PC-3 (cell line): Measurements from ENCODE around the gene NKAP. TPM values are rescaled to one million over a fixed set of nuclear protein-coding genes. Genes with fewer than 3 reads are reported as not detected.
"Not testable (repeated sequence)": the region's sequence is repeated elsewhere in the genome, so short reads cannot be mapped to it uniquely, and the experiment has no call there.

ENCODE experiments used
- ATAC-seq: fragments of 200-7000 bp; cut with Tn5 transposase; 2 replicates; pipeline ENCODE4 v1.9.1; 2020; ENCODE audit warnings: mild to moderate bottlenecking, moderate library complexity
- BruUV-seq: library from RNA; stranded (reverse); fragments of 400-500 nt; replicated peaks from 2 replicates; lab custom pipeline; 2021; lab: Mats Ljungman, UMichigan
- CTCF ChIA-PET: fragments of 300-600 bp; sonication (Branson Sonifier 250); formaldehyde crosslinking; loops from one replicate; lab custom pipeline; 2022; ENCODE audit warnings: antibody characterized with exemption; lab: Charles Lee
- POLR2A ChIA-PET: fragments of 300-600 bp; sonication (Branson Sonifier 250); formaldehyde crosslinking; loops from one replicate; lab custom pipeline; 2022; ENCODE audit warnings: antibody characterized with exemption; ENCODE audit not compliant: unreplicated experiment; lab: Charles Lee
- DNase-seq: peaks from one replicate; pipeline ENCODE4 v3.0.0-alpha.2; 2015
- H2AFZ ChIP-seq: fragments of 300-600 bp; sonication (generic); 2 replicates; pipeline ENCODE4 v1.6.0; 2016; ENCODE audit warnings: antibody characterized with exemption, low read length
- H3F3A ChIP-seq: fragments of 300-600 bp; sonication (generic); one replicate; pipeline ENCODE4 v1.6.0; 2017; ENCODE audit warnings: antibody characterized with exemption, low read length, control low read depth, mild to moderate bottlenecking; ENCODE audit not compliant: unreplicated experiment
- H3K27ac ChIP-seq: fragments of 300-600 bp; sonication (generic); 2 replicates; pipeline ENCODE4 v1.5.1; 2016; ENCODE audit warnings: mild to moderate bottlenecking, low read length
- H3K27me3 ChIP-seq: fragments of 300-600 bp; sonication (generic); 2 replicates; pipeline ENCODE4 v1.6.1; 2016; ENCODE audit warnings: low read length, mixed read lengths
- H3K36me3 ChIP-seq: fragments of 300-600 bp; sonication (generic); 2 replicates; pipeline ENCODE4 v1.6.1; 2016; ENCODE audit warnings: low read depth, mixed run types, low read length, mixed read lengths
- H3K4me1 ChIP-seq: fragments of 300-600 bp; sonication (generic); 2 replicates; pipeline ENCODE4 v1.5.1; 2016; ENCODE audit warnings: low read length; ENCODE audit not compliant: insufficient read depth
- H3K4me2 ChIP-seq: fragments of 300-600 bp; sonication (generic); 2 replicates; pipeline ENCODE4 v1.6.0; 2016; ENCODE audit warnings: low read length
- H3K4me3 ChIP-seq: fragments of 300-600 bp; sonication (generic); 2 replicates; pipeline ENCODE4 v1.5.1; 2016; ENCODE audit warnings: mild to moderate bottlenecking, low read length, mixed read lengths
- H3K79me2 ChIP-seq: fragments of 300-600 bp; sonication (generic); 2 replicates; pipeline ENCODE4 v1.6.1; 2017; ENCODE audit warnings: low read length, mixed read lengths
- H3K9ac ChIP-seq: fragments of 300-600 bp; sonication (generic); 2 replicates; pipeline ENCODE4 v1.6.0; 2016; ENCODE audit warnings: mild to moderate bottlenecking, low read length
- H3K9me2 ChIP-seq: fragments of 300-600 bp; sonication (generic); replicated peaks from 2 replicates; pipeline ENCODE4 v1.6.1; 2016; ENCODE audit warnings: mixed run types, low read length, mixed read lengths
- H3K9me3 ChIP-seq: fragments of 300-600 bp; sonication (generic); 2 replicates; pipeline ENCODE4 v1.6.1; 2016; ENCODE audit warnings: low read length, mixed read lengths
- H4K20me1 ChIP-seq: fragments of 300-600 bp; sonication (generic); 2 replicates; pipeline ENCODE4 v1.6.1; 2016; ENCODE audit warnings: low read length, mixed read lengths
- EZH2 ChIP-seq: fragments of 300-600 bp; sonication (generic); IDR thresholded peaks from one replicate; pipeline ENCODE4 v1.6.1; 2017; ENCODE audit warnings: antibody characterized with exemption, mild to moderate bottlenecking, low read length; ENCODE audit not compliant: unreplicated experiment
- EZH2phosphoT487 ChIP-seq: fragments of 300-600 bp; sonication (generic); IDR thresholded peaks from 2 replicates; pipeline ENCODE4 v1.6.1; 2018; ENCODE audit warnings: mild to moderate bottlenecking, antibody characterized with exemption, low read length, borderline replicate concordance
- intact Hi-C: fragments of 100-400 bp; cut with micrococcal nuclease; formaldehyde crosslinking; loops from 2 replicates; pipeline ENCODE4 v1.9.0; 2023
- total RNA-seq: library from RNA; depleted of rRNA; stranded (reverse); fragments of >200 nt; gene quantifications from 2 replicates; pipeline ENCODE4 v1.2.3, GENCODE V29; 2014
- TF ChIP-seq, protein P1 (sequence below): fragments of 300-600 bp; sonication (generic); conservative IDR thresholded peaks from 2 replicates; pipeline ENCODE4 v1.5.1; 2017; ENCODE audit warnings: antibody characterized with exemption, low read depth, mild to moderate bottlenecking, low read length

Gene NKAP
- total RNA-seq, 1 experiment from 2014 or later, result 5.2 TPM

DNA sequence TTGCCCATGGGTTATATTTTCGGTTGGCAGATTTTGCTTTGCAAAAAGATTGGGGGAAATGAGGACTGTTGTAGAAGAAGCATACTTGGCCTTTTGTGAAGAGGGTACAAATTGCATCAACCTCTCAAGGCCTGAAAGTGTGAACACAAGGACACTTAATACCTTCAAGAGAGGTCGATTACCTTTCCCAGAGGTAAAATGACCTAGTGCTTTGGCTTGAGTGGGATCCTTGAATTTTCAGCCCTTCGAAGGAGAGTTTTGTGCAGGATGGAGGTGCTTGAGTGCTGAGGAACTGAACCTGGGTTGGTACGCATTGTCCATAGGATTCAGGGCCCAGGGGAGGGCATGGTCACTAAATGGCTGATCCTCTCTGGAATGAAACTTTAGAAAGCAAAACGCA, 27.6 kb upstream of the NKAP start:
- H3K36me3 ChIP-seq, result no peaks in the 10 kb centered on the region
- intact Hi-C loops, result no loop called here
- ATAC-seq, result no peak

DNA sequence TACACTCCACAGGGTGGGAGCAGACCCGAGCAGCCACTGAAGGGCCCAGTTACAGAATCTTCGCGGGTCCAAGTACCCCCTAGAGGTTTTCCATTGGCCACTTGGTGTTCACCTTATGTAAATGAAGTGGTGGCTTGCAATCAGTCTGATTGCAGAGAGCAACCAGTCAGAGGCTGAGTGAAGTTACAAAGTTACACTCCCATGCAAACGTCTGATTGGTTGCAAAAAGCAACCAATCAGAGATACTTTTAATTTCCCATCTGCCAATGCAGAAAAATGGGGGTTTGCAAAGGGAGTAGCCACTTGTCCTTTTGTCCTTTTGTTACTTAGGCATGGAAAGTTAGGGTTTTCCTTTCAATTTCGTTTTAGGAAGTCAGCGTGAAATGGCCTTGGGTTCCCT, 27.0 kb upstream of the NKAP start:
- Histone ChIP-seq H3K4me3 (no peak overlapping the region), H3K4me2 (no peak overlapping the region), H3K4me1 (no peaks in the 10 kb centered on the region), H2AFZ (no peak overlapping the region), H3K9me3 (no peaks in the 10 kb centered on the region), H4K20me1 (no peaks in the 10 kb centered on the region), H3K27me3 (no peaks in the 10 kb centered on the region), H3F3A (no peaks in the 10 kb centered on the region), H3K9ac (no peak overlapping the region), H3K79me2 (no peaks in the 10 kb centered on the region), H3K27ac (no peak overlapping the region), H3K9me2 (no peaks in the 10 kb centered on the region), H3K36me3 (no peaks in the 10 kb centered on the region)
- POLR2A ChIA-PET, result no interaction called here
- no peak for DNase-seq
- intact Hi-C loops, result no loop called here
- CTCF ChIA-PET, result no interaction called here
- no peak for TF ChIP-seq EZH2phosphoT487
- TF ChIP-seq, protein P1, sequence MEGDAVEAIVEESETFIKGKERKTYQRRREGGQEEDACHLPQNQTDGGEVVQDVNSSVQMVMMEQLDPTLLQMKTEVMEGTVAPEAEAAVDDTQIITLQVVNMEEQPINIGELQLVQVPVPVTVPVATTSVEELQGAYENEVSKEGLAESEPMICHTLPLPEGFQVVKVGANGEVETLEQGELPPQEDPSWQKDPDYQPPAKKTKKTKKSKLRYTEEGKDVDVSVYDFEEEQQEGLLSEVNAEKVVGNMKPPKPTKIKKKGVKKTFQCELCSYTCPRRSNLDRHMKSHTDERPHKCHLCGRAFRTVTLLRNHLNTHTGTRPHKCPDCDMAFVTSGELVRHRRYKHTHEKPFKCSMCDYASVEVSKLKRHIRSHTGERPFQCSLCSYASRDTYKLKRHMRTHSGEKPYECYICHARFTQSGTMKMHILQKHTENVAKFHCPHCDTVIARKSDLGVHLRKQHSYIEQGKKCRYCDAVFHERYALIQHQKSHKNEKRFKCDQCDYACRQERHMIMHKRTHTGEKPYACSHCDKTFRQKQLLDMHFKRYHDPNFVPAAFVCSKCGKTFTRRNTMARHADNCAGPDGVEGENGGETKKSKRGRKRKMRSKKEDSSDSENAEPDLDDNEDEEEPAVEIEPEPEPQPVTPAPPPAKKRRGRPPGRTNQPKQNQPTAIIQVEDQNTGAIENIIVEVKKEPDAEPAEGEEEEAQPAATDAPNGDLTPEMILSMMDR, result no peak
- no peak for TF ChIP-seq EZH2
- BruUV-seq, result no TSS peak
- no peak for ATAC-seq

More for the DNA sequence above, 27.6 kb upstream of the NKAP start:
- CTCF ChIA-PET, result no interaction called here
- Histone ChIP-seq H4K20me1 (no peaks in the 10 kb centered on the region), H3K9me2 (no peaks in the 10 kb centered on the region), H3K4me1 (no peaks in the 10 kb centered on the region), H2AFZ (no peak overlapping the region), H3K9me3 (no peaks in the 10 kb centered on the region), H3F3A (no peaks in the 10 kb centered on the region), H3K4me2 (no peak overlapping the region), H3K9ac (no peak overlapping the region), H3K79me2 (no peaks in the 10 kb centered on the region), H3K4me3 (no peak overlapping the region), H3K27ac (no peak overlapping the region), H3K27me3 (no peaks in the 10 kb centered on the region)
- TF ChIP-seq EZH2 (no peak), EZH2phosphoT487 (no peak)
- TF ChIP-seq, protein P1, result no peak
- POLR2A ChIA-PET, result no interaction called here
- BruUV-seq, result no TSS peak
- no peak for DNase-seq

DNA sequence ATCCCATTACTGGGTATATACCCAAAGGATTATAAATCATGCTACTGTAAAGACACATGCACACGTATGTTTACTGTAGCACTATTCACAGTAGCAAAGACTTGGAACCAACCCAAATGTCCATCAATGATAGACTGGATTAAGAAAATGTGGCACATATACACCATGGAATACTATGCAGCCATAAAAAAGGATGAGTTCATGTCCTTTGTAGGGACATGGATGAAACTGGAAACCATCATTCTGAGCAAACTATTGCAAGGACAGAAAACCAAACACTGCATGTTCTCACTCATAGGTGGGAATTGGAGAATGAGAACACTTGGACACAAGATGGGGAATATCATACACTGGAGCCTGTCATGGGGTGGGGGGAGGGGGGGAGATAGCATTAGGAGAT, 23.3 kb upstream of the NKAP start:
- H4K20me1 ChIP-seq, H3K36me3 ChIP-seq, H3K4me2 ChIP-seq, BruUV-seq, intact Hi-C loops, H2AFZ ChIP-seq, CTCF ChIA-PET, H3K79me2 ChIP-seq, DNase-seq, H3K4me3 ChIP-seq, H3K27me3 ChIP-seq, POLR2A ChIA-PET, H3K9me3 ChIP-seq, H3K9ac ChIP-seq, H3K4me1 ChIP-seq, H3K27ac ChIP-seq, ATAC-seq, H3K9me2 ChIP-seq, H3F3A ChIP-seq: not testable (repeated sequence)
